Measurements from ENCODE around the gene ECE2. TPM values are rescaled to one million over a fixed set of nuclear protein-coding genes. Genes with fewer than 3 reads are reported as not detected.

ECE2 gene
- total RNA-seq, 2 experiments from 2014 or later = not detected

GRCh38 chr3:184295771-184296170 lies 19.9 kb downstream of the ECE2 start:
- peaks cover 12% of the 10 kb centered on the region for H3K4me1 ChIP-seq (ENCODE audit: insufficient read depth, low read length, poor library complexity, severe bottlenecking)
- no peaks in the 10 kb centered on the region for H3K9me3 ChIP-seq (ENCODE audit: low read length)
- ChIA-PET POLR2A (no interaction called here), CTCF (ENCODE audit: unreplicated experiment) (no interaction called here)
- peaks cover 16% of the 10 kb centered on the region for H3K79me2 ChIP-seq (ENCODE audit: insufficient read depth, low read depth, low read length)
- no peak for DNase-seq (ENCODE audit: low spot score)
- H3K9me2 ChIP-seq (ENCODE audit: insufficient read depth, low read length) = no peaks in the 10 kb centered on the region
- H3K36me3 ChIP-seq (ENCODE audit: insufficient read depth, low read length) = peaks cover 12% of the 10 kb centered on the region
- intact Hi-C loops (cut with micrococcal nuclease; ENCODE audit: unreplicated experiment) = loop anchor here (5.0 kb wide), 1 partner anchor 158 kb away; the partner anchor contains the start of gene EIF2B5
- no peak overlapping the region for H2AFZ ChIP-seq (ENCODE audit: low read length)
- H3K27ac ChIP-seq (ENCODE audit: low read depth, low read length, poor library complexity, severe bottlenecking) = no peak overlapping the region
- H4K20me1 ChIP-seq (ENCODE audit: insufficient read depth, low read length) = peaks cover 12% of the 10 kb centered on the region; the same call in 1 of the 2 replicates
- TF ChIP-seq EZH2phosphoT487 (IDR thresholded peaks at IDR 0.05; ENCODE audit: borderline replicate concordance, low read depth, low read length) (no peak), CTCF (conservative IDR thresholded peaks at IDR 0.05; ENCODE audit: low read length) (no peak)
- H3K4me2 ChIP-seq (ENCODE audit: low read length) = no peak overlapping the region
- BruUV-seq (replicated peaks) = no TSS peak
- no peak overlapping the region for H3K4me3 ChIP-seq (ENCODE audit: low read depth, low read length, poor library complexity, severe bottlenecking)

GRCh38 chr3:184296616-184297015 lies 20.8 kb downstream of the ECE2 start:
- POLR2A ChIA-PET = no interaction called here

More at GRCh38 chr3:184296616-184297015, 20.8 kb downstream of the ECE2 start:
- Histone ChIP-seq H3K4me3 (ENCODE audit: low read depth, low read length, poor library complexity, severe bottlenecking) (no peak overlapping the region), H3K9me2 (ENCODE audit: insufficient read depth, low read length) (no peaks in the 10 kb centered on the region), H3K9me3 (ENCODE audit: low read length) (no peaks in the 10 kb centered on the region), H3K4me1 (ENCODE audit: insufficient read depth, low read length, poor library complexity, severe bottlenecking) (peaks cover 12% of the 10 kb centered on the region), H4K20me1 (ENCODE audit: insufficient read depth, low read length) (peaks cover 12% of the 10 kb centered on the region; the same call in 1 of the 2 replicates), H3K4me2 (ENCODE audit: low read length) (no peak overlapping the region), H3K36me3 (ENCODE audit: insufficient read depth, low read length) (peaks cover 21% of the 10 kb centered on the region), H2AFZ (ENCODE audit: low read length) (no peak overlapping the region), H3K79me2 (ENCODE audit: insufficient read depth, low read depth, low read length) (peaks cover 18% of the 10 kb centered on the region), H3K27ac (ENCODE audit: low read depth, low read length, poor library complexity, severe bottlenecking) (no peak overlapping the region)
- TF ChIP-seq CTCF (conservative IDR thresholded peaks at IDR 0.05; ENCODE audit: low read length) (no peak), EZH2phosphoT487 (IDR thresholded peaks at IDR 0.05; ENCODE audit: borderline replicate concordance, low read depth, low read length) (no peak)
- no TSS peak for BruUV-seq (replicated peaks)
- CTCF ChIA-PET (ENCODE audit: unreplicated experiment) = no interaction called here
- intact Hi-C loops (cut with micrococcal nuclease; ENCODE audit: unreplicated experiment) = loop anchor here (5.0 kb wide), 1 partner anchor 159 kb away; the partner anchor contains the start of gene EIF2B5
- DNase-seq (ENCODE audit: low spot score) = no peak

All from OCI-LY7 (cell line).